ENCODE results near the gene SDC1.
"Not testable (repeated sequence)": the region's sequence is repeated elsewhere in the genome, so short reads cannot be mapped to it uniquely, and the experiment has no call there.

The SDC1 gene

DNA sequence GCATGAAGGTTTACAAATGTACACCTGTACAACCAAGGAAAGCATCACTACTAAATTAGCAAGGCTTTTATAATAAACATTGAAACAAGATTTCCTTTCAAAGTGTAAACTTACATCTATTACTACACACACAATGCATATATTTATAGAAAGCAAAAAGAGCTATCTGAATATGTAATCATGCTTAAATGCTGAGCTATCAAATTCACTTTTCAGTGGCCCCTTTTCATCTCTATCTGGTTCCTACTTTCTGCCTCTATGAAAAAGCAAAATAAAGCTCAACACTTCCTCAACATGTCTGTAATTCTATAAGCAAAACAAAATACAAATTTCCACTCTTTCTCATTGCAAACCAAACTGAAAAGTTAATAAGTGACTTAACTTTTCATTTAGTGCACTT lies 25.5 kb upstream of the SDC1 start:
- H3K4me3 ChIP-seq (ENCODE audit: low read depth, low read length), result no peak overlapping the region
- no peak for DNase-seq (ENCODE audit: low read depth)
- TF ChIP-seq, protein P1, sequence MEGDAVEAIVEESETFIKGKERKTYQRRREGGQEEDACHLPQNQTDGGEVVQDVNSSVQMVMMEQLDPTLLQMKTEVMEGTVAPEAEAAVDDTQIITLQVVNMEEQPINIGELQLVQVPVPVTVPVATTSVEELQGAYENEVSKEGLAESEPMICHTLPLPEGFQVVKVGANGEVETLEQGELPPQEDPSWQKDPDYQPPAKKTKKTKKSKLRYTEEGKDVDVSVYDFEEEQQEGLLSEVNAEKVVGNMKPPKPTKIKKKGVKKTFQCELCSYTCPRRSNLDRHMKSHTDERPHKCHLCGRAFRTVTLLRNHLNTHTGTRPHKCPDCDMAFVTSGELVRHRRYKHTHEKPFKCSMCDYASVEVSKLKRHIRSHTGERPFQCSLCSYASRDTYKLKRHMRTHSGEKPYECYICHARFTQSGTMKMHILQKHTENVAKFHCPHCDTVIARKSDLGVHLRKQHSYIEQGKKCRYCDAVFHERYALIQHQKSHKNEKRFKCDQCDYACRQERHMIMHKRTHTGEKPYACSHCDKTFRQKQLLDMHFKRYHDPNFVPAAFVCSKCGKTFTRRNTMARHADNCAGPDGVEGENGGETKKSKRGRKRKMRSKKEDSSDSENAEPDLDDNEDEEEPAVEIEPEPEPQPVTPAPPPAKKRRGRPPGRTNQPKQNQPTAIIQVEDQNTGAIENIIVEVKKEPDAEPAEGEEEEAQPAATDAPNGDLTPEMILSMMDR (IDR thresholded peaks at IDR 0.05; ENCODE audit: control insufficient read depth, extremely low read depth, insufficient read depth), result no peak

DNA sequence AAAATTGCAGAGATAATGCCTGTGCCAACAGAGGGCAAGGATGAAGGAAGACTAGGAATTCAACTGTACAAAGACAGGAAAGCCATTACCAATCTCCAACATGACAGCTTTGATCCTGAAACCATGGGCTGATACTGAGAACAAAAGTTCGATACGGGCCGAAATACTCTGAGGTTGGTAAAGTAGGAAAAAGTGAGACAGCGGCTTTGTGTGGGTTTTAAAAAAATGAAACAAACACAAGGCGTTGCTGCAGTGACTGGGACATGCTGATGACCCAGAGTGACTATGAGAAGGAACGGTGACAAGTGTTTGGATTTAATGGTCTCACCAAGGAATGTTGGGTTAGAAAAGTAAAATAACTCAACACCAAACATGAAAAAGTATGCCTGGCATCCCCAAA lies 24.2 kb upstream of the SDC1 start:
- DNase-seq (ENCODE audit: low read depth), result no peak
- H3K4me3 ChIP-seq (ENCODE audit: low read depth, low read length), result no peak overlapping the region
- TF ChIP-seq, protein P1 (IDR thresholded peaks at IDR 0.05; ENCODE audit: control insufficient read depth, extremely low read depth, insufficient read depth), result no peak

DNA sequence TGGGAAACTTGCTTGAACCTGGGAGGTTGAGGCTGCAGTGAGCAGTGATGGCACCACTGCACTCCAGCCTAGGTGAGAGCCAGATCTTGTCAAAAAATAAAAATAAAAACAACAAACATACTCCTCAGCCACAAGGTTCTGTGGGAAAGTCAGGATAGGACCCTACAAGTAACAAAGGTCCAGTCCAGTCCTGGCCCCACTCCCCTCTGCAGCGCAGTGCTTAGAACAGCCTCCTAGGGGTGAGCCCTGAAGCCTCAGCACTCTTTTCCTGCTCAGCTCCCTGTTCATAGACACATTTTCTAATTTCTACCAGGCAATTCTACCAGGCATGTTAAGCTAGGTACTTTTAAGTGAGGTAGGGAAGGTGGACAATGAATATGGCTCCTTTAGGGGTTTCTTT lies 22.2 kb upstream of the SDC1 start:
- TF ChIP-seq, protein P1 (IDR thresholded peaks at IDR 0.05; ENCODE audit: control insufficient read depth, extremely low read depth, insufficient read depth), result no peak

DNA sequence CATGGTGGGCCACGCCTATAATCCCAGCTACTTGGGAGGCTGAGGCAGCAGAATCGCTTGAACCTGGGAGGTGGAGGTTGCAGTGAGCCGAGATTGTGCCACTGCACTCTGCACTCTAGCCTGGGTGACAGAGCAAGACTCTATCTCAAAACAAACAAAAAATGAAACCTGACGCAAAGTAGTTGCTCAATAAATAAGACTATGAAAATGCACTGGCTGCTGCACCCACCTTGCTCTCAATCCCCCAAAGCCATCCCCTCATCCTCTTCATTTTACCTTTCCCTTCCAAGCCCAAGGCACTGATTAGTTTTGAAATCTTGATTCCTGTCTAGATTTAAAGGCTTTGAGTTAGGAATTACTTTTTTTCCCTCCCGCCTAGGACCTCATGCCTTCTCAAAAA lies 18.7 kb upstream of the SDC1 start:
- not testable (repeated sequence) for H3K4me3 ChIP-seq (ENCODE audit: low read depth, low read length); DNase-seq (ENCODE audit: low read depth)

More for the DNA sequence above, 22.2 kb upstream of the SDC1 start:
- DNase-seq (ENCODE audit: low read depth), result no peak
- no peak overlapping the region for H3K4me3 ChIP-seq (ENCODE audit: low read depth, low read length)

DNA sequence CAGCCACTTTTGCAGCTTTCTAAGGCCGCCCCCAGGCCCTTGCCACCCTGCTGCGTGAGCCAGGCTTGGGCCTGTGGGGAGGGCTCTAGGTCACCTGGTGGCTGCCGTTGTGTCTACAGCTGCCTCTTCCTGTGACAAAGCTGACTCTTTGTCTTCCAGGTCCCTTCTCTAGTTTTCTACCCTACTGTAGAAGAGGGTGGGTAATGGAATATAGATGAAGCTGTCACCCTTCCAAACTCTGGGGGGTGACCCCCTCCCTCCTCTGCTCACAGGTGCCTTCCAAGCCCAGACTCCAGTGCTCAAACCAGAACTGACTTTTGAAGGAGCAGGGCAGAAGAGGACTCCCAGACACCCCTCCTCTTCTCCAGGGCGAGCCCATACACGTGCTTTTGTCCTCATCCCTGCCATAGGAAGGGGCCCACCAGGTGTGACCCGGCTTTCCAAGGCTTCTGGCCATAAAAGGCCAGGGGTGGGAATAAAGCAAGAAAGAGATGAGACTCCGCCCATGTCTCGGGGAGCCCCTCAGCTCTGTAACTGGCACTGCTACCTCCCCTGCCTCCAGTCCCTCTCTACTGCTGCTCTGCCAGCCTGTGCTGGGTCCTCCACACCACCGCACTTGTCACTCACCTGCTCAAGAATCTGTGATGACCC lies 17.9 kb upstream of the SDC1 start:
- H3K4me3 ChIP-seq (ENCODE audit: low read depth, low read length), result no peak overlapping the region
- TF ChIP-seq, protein P1 (IDR thresholded peaks at IDR 0.05; ENCODE audit: control insufficient read depth, extremely low read depth, insufficient read depth), result no peak
- no peak for DNase-seq (ENCODE audit: low read depth)

DNA sequence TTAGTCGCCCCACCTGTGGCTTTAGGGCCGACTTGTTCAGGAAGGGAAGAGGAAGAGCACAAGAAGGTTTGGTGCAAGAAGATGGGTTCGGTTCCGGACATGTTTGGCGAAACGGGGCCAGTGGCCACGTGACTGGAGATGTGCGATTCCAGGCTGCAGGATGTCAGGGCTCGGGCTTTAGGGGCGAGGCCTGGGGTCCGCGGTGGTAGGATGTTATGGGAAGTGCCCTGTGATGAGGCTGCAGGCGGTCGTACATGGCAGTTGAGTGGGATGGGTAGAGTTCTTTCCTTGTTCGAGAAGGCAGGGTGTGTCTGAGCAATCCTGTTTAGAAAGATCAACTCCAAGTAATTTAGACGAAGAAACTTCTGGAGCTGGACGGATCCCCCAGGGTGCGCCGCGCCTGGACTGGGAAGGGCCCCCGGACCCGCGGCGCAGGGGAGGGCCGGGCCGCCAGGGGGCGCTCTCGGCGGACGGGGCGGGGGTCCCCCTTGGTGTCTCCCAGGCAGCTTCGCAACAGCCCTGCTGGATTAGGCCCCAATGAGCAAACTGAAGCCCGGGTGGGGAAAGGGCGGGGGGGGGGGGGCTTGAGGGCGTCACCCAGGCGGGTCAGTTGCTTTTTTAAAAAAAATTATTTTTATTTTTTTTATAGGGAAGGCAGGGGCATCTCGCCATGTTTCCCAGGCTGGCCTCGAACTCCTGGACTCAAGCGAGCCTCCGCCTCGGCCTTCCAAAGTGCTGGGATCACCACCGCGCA lies 17.2 kb upstream of the SDC1 start:
- no peak for DNase-seq (ENCODE audit: low read depth)
- TF ChIP-seq, protein P1 (IDR thresholded peaks at IDR 0.05; ENCODE audit: control insufficient read depth, extremely low read depth, insufficient read depth), result peak; percentile 37
- H3K4me3 ChIP-seq (ENCODE audit: low read depth, low read length), result no peak overlapping the region

DNA sequence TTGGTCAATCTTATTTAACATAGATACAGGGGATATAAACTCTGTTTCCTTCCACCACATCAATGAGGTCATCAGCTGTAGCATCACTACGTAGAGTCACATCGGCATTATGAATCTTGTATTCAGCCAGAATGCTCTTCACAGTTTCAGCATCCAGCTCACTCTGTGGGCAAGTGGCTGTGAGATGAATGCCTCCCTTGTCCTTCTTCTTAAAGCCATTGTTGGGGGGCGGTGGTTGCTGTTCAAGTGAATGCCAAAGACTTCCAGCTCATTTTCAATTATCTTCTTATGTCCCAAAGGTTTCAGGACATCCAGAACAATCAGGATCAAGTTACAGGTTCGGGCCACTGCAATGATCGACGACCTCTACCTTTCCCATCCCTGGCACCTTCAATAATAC lies 15.4 kb upstream of the SDC1 start:
- not testable (repeated sequence) for H3K4me3 ChIP-seq (ENCODE audit: low read depth, low read length); DNase-seq (ENCODE audit: low read depth)

DNA sequence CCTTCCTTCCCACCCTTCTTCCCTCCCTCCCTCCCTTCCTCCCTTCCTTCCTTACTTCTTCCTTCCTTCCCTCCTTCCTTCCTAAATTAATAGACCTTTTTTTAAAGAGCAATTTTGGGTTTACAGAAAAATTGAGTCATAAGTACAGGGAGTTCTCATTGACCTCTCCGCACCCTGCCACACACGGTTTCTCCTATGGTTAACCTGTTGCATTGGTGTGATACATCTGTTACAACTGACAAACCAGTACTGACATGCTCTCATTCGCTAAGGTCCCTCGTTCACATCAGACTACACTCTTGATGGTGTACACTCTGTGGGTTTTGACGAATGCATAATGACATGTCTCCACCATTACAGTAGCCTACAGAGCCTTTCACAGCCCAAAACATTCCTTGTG lies 11.6 kb upstream of the SDC1 start:
- TF ChIP-seq, protein P1 (IDR thresholded peaks at IDR 0.05; ENCODE audit: control insufficient read depth, extremely low read depth, insufficient read depth), result no peak
- no peak for DNase-seq (ENCODE audit: low read depth)
- H3K4me3 ChIP-seq (ENCODE audit: low read depth, low read length), result no peak overlapping the region
